Endodermal cell (in vitro differentiated cells): ENCODE results near the gene RHOG. TPM values are rescaled to one million over a fixed set of nuclear protein-coding genes. Genes with fewer than 3 reads are reported as not detected.
A peak's percentile ranks its signal among the peaks of the same experiment; 100 is the strongest.

ENCODE experiments used
- DNase-seq: peaks from one replicate; pipeline ENCODE4 v3.0.0-alpha.2; 2017
- H3K27ac ChIP-seq: 2 replicates; pipeline ENCODE4 v1.5.1; 2013; ENCODE audit warnings: mild to moderate bottlenecking, low read depth, low read length, moderate library complexity
- H3K27me3 ChIP-seq: 2 replicates; pipeline ENCODE4 v1.6.1; 2013; ENCODE audit warnings: mild to moderate bottlenecking, low read length, moderate library complexity; ENCODE audit not compliant: insufficient read depth, control insufficient read depth, poor library complexity, severe bottlenecking
- H3K36me3 ChIP-seq: 2 replicates; pipeline ENCODE4 v1.7.0; 2013; ENCODE audit warnings: mild to moderate bottlenecking, low read length, moderate library complexity; ENCODE audit not compliant: control insufficient read depth, insufficient read depth
- H3K4me1 ChIP-seq: one replicate; pipeline ENCODE4 v1.7.0; 2013; ENCODE audit warnings: low read length; ENCODE audit not compliant: control insufficient read depth, insufficient read depth
- H3K4me3 ChIP-seq: 2 replicates; pipeline ENCODE4 v1.5.1; 2013; ENCODE audit warnings: mild to moderate bottlenecking, low read length, moderate library complexity
- H3K9ac ChIP-seq: 2 replicates; pipeline ENCODE4 v1.6.1; 2013; ENCODE audit warnings: mild to moderate bottlenecking, low read length, moderate library complexity; ENCODE audit not compliant: poor library complexity, severe bottlenecking; ENCODE audit errors: extremely low read depth
- H3K9me3 ChIP-seq: 2 replicates; pipeline ENCODE4 v1.6.1; 2013; ENCODE audit warnings: mild to moderate bottlenecking, low read length, moderate library complexity; ENCODE audit not compliant: control insufficient read depth
- H3K27ac Mint-ChIP-seq: 2 replicates; pipeline ENCODE4 v1.8.0; 2020; ENCODE audit warnings: mixed read lengths
- H3K27me3 Mint-ChIP-seq: 2 replicates; pipeline ENCODE4 v1.8.0; 2021; ENCODE audit warnings: mild to moderate bottlenecking, mixed read lengths; ENCODE audit not compliant: insufficient read depth
- H3K36me3 Mint-ChIP-seq: 2 replicates; pipeline ENCODE4 v1.8.0; 2020; ENCODE audit warnings: low read depth, mixed read lengths
- H3K4me1 Mint-ChIP-seq: 2 replicates; pipeline ENCODE4 v1.8.0; 2020; ENCODE audit warnings: mixed read lengths
- H3K4me3 Mint-ChIP-seq: 2 replicates; pipeline ENCODE4 v1.8.0; 2020; ENCODE audit warnings: mild to moderate bottlenecking, moderate library complexity, mixed read lengths
- H3K9me3 Mint-ChIP-seq: 2 replicates; pipeline ENCODE4 v1.8.0; 2020; ENCODE audit warnings: mild to moderate bottlenecking, mixed read lengths
- CTCF ChIP-seq: fragments of 200-600 bp; sonication (generic); conservative IDR thresholded peaks from 2 replicates; pipeline ENCODE4 v1.5.0; 2021; ENCODE audit warnings: antibody characterized with exemption, mild to moderate bottlenecking
- WGBS, 2 experiments: methylation state at CpG; one replicate each; pipeline versions ENCODE4 v1.1.5 to v1.1.7; 2013; ENCODE audit warnings: missing lambda C conversion rate in 2 of 2, mixed read lengths in 1 of 2; ENCODE audit not compliant: insufficient coverage in 1 of 2, insufficient read length in 1 of 2; 5-methylcytosine and 5-hydroxymethylcytosine counted together
- total RNA-seq, 2 donors: library from RNA; stranded (reverse); fragmentation: NEBNext Ultra II Directional in 1 of 2; extraction: Animal tissue kit (Norgen Biotek cat#: 25700) in 1 of 2; gene quantifications; 2 replicates in 1 of 2; 3 replicates in 1 of 2; pipeline ENCODE4 v1.2.1, GENCODE V29; 2021

RHOG gene
- total RNA-seq, 2 donors from 2014 or later, result 25.5 to 27.6 TPM

- no peaks in the 10 kb centered on the region for H3K27me3 Mint-ChIP-seq
- Histone ChIP-seq H3K9ac (no peak overlapping the region), H3K27ac (no peak overlapping the region), H3K9me3 (no peaks in the 10 kb centered on the region), H3K4me1 (peaks cover 11% of the 10 kb centered on the region), H3K27me3 (no peaks in the 10 kb centered on the region), H3K4me3 (no peak overlapping the region), H3K36me3 (no peaks in the 10 kb centered on the region)
- H3K27ac Mint-ChIP-seq, result peak overlapping the region; percentile 57
- H3K36me3 Mint-ChIP-seq, result no peaks in the 10 kb centered on the region
- WGBS, 2 experiments, result 95% methylated on average over 2 of the region's 2 CpGs
- H3K4me3 Mint-ChIP-seq, result no peak overlapping the region
- no peak for TF ChIP-seq CTCF
- no peak for DNase-seq
- no peaks in the 10 kb centered on the region for H3K9me3 Mint-ChIP-seq
- peaks cover 26% of the 10 kb centered on the region for H3K4me1 Mint-ChIP-seq
These were observed 33.1 kb upstream of the RHOG start for GRCh38 chr11:3873712-3874349.

GRCh38 chr11:3867209-3868091, 26.7 kb upstream of the RHOG start:
- no peak overlapping the region for H3K9ac ChIP-seq

GRCh38 chr11:3866836-3867208, 26.1 kb upstream of the RHOG start:
- no peaks in the 10 kb centered on the region for H3K27me3 Mint-ChIP-seq
- no peaks in the 10 kb centered on the region for H3K9me3 ChIP-seq
- no peak overlapping the region for H3K27ac ChIP-seq
- peaks cover 14% of the 10 kb centered on the region for H3K4me1 ChIP-seq
- H3K27ac Mint-ChIP-seq, result no peak overlapping the region
- H3K4me3 Mint-ChIP-seq, result no peak overlapping the region
- no peaks in the 10 kb centered on the region for H3K27me3 ChIP-seq
- no peak for TF ChIP-seq CTCF
- H3K4me3 ChIP-seq, result no peak overlapping the region
- H3K9ac ChIP-seq, result no peak overlapping the region
- no peaks in the 10 kb centered on the region for H3K36me3 Mint-ChIP-seq
- H3K9me3 Mint-ChIP-seq, result no peaks in the 10 kb centered on the region
- no peaks in the 10 kb centered on the region for H3K36me3 ChIP-seq
- DNase-seq, result no peak
- H3K4me1 Mint-ChIP-seq, result peaks cover 30% of the 10 kb centered on the region

More at GRCh38 chr11:3867209-3868091, 26.7 kb upstream of the RHOG start:
- Mint-ChIP-seq H3K4me3 (no peak overlapping the region), H3K36me3 (no peaks in the 10 kb centered on the region), H3K27ac (peak overlapping the region; percentile 46), H3K4me1 (peaks cover 30% of the 10 kb centered on the region), H3K27me3 (no peaks in the 10 kb centered on the region), H3K9me3 (no peaks in the 10 kb centered on the region)
- no peaks in the 10 kb centered on the region for H3K9me3 ChIP-seq
- H3K27ac ChIP-seq, result peak overlapping the region; percentile 5
- H3K4me1 ChIP-seq, result peaks cover 14% of the 10 kb centered on the region
- 73 to 84% methylated on average over 3 to 6 of the region's 6 CpGs for WGBS, 2 experiments
- no peak for DNase-seq
- H3K36me3 ChIP-seq, result no peaks in the 10 kb centered on the region
- H3K4me3 ChIP-seq, result no peak overlapping the region
- H3K27me3 ChIP-seq, result no peaks in the 10 kb centered on the region
- TF ChIP-seq CTCF, result no peak
